Measurements from ENCODE around the gene PDZRN3.
"Not testable (repeated sequence)": the region's sequence is repeated elsewhere in the genome, so short reads cannot be mapped to it uniquely, and the experiment has no call there.

Gene PDZRN3

DNA sequence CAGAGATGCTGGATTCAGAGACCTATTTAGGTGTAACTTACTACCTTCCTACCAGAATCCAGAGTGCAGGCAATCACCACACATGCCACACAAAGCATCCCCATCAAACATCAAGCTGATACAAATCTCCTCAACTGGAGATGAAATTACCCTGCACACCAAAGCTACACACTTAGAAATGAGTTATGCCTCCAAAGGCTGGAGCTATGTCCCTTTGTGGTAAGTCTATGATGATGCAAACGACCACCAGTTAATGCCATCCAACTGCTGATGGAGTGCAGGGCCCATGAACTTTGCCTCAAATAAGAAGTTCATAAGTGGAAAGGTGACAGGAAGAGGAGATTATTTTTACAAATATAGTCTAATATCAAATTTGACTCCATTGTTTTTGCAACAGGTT, 38.1 kb downstream of the PDZRN3 start:
- DNase-seq (ENCODE audit: low read depth): no peak

- no peak for DNase-seq (ENCODE audit: low read depth)
Observed at GRCh38 chr3:73586190-73586589, 38.6 kb downstream of the PDZRN3 start.

DNA sequence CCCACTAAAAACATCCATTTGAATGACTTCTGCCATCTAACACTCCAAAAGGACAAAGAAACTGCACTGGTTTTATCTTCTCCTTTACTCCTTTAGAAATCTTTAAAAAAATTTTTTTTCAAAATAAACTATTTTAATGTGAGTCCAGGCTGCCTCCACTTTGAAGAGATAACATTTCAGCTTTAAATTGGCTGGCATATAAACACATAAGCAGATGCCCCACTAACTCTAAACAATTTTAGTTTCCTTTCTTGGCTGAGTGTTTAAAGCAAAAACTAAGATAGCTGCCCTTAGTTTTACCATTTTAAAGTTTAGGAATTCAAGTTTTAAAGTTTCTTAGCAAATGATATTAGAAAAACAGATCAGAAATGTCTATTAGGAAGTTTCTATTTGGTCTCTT, 39.9 kb downstream of the PDZRN3 start:
- no peak for DNase-seq (ENCODE audit: low read depth)

DNA sequence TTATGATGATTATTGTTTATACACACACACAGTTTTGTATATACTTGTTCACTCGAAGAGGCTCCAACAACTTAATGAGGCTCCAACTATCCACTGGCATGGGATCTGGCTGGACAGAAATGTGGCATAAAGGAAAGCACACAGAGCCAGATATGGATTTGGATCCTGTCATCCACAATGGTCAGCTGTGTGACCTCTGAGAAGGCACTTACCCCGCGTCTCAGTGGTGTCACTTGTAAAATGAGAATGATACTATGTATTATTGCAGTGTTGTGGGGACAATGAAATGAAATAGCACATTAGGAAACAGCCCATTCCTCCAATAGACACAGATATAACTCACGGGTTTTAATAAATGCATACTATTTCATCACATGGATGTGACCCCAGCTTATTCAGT, 42.2 kb downstream of the PDZRN3 start:
- DNase-seq (ENCODE audit: low read depth): no peak

GRCh38 chr3:73581134-73581846, 43.5 kb downstream of the PDZRN3 start:
- no peak for DNase-seq (ENCODE audit: low read depth)

- no peak for DNase-seq (ENCODE audit: low read depth)
Observed at GRCh38 chr3:73580343-73580742, 44.4 kb downstream of the PDZRN3 start.

- no peak for DNase-seq (ENCODE audit: low read depth)
Observed at GRCh38 chr3:73577704-73578103, 47.0 kb downstream of the PDZRN3 start.

DNA sequence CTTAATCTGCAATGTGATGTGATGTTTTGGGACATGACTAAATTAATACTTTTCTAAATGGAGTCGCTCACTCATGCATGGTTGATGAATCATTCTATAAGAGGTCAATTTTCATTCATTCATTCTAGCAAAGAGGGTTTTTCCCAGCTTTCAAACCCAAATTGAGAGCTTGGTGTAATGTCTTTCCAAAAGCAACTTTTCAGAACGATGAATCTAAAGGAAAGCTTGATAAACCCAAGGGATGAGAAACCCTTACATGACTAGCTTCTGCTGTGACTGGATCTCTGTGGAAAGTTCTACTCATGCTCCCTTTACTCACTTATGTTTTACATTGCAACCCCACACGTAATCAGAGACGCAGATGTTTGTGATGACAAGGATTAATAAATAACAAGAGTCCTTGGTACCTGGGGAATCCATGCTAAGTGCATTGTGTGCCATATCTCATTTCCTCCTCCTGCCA, 47.7 kb downstream of the PDZRN3 start:
- no peak for DNase-seq (ENCODE audit: low read depth)

DNA sequence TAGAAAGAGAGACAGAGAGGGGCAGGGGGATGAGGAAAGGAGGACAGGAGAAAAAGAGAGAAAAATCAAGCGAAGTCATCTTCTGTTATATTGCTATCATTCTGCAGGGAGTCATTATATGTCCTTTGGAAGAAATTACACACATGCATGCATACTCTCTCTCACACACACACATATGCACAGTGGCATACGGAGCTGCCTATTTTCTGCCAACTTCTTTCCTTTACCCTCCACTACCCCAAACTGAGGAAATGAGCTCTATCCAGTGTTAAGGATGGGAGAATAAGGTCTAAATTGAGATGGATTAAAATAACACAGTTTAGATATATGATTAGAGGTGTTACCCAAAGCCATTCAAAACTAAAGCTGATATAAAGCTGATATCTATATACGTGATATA, 48.8 kb downstream of the PDZRN3 start:
- no peak for DNase-seq (ENCODE audit: low read depth)

DNA sequence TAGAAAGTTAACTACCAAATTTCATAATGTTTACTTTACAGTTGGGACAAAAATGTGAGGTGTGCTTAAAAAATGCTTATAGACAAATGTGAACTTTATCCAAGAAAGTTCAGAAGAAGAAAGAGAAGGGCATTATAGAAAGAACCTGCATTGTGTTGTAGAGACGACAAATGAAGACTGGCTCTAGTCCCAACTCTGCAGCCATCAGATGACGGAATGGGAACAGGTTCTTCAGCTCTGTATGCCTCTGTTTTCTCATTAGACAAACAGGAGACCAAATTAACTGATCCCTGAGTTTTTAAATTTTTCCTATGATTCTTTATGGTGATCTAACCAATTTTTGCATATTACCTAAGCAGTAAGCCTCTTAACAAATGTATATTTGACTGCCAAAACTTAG, 49.2 kb downstream of the PDZRN3 start:
- DNase-seq (ENCODE audit: low read depth): no peak

DNA sequence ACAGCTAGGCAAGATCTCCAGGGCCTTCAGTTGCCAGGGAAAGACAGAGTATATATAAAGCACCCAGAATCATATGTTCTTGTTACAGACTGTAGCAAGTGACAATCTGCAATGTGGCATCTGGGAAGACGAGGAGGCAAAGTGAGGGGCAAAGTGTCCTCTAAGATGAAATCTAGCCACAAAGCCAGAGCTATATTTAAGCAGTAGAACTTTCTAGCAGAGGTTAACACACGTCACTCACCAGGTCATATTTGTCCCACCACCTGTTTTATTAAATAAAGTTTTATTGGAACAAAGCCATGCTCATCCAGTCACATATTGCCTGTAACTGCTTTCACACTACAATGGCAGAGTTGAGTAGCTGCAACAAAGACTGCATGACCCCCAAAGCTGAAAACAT, 51.5 kb downstream of the PDZRN3 start:
- no peak for DNase-seq (ENCODE audit: low read depth)

DNA sequence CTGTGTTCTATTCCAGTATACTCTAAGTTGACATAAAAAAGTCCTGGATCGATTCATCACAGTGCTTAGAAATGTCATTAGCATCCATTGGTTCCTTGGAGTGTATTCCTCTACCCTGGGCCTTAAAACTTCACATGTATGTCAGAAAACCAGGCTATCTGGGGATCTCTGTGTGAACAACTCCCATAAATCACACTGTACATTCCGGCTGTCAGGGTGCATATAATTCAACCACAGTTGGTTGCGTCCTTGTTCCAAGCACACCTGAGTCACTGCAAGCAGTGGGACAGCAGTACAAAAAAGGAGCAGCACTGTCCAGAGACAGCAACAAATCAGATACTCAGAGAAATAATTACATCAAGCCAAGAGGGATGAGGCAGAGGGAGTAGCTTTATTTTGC, 52.4 kb downstream of the PDZRN3 start:
- no peak for DNase-seq (ENCODE audit: low read depth)

DNA sequence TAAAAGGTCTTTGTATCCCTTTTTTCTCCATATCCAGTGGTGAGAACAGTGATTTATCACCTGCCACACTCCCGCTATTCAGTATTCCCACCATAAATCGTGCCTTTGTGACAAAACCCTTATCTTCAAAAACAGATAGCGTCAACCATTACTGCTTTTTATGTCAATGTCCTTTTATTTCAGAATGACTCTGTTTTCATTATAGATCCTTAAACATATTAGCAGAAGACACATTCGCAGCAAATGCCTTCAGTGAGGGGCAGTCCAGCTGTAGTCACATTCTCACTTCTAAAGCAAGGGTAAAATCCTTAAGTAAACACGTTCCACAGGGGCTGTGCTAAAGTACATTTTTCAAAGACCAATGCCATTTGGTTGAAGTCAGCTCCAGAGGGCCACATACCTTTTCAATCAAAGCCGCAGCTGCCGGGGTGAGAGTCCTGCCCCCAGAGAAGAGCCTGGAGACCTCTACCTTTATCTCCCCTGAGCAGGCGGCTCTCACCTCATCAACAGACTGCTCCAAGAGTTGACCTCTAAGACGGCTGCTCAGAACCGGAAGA, 53.4 kb downstream of the PDZRN3 start:
- no peak for DNase-seq (ENCODE audit: low read depth)

GRCh38 chr3:73569246-73569760, 55.4 kb downstream of the PDZRN3 start:
- no peak for DNase-seq (ENCODE audit: low read depth)

GRCh38 chr3:73568371-73568862, 56.3 kb downstream of the PDZRN3 start:
- no peak for DNase-seq (ENCODE audit: low read depth)

GRCh38 chr3:73565374-73565773, 59.4 kb downstream of the PDZRN3 start:
- DNase-seq (ENCODE audit: low read depth): not testable (repeated sequence)

DNA sequence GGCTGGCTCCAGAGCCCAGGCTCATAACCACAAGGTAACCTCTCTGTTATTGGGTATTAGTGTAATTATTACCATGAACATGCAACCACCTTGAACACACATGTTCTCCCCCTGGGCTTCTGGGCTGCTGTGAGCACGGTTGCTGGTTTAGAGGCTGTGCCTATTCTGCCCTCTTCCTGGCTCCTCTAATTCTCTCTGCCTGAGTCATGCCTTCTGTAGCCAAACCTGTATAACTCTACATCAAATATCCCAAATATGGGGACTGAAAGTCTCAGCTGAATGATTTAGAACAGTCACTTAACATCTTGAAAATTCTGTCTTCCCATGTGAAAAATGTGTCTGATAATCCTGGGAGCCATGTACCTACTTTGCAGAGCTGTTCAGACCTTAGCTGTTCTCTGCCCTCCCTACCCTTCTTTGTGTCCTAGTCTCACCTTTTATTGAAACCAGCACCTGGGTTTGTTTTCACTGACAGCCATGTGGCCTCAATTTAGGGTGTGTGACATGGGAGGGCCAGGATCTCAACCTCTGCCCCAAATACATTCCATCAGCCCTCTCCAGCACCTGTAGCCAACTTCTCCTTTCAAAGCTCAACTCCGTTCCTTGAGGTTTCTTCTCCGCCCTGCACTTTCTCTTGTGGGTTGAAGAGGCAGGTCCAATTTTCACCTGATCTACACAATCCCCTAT, 60.7 kb downstream of the PDZRN3 start:
- no peak for DNase-seq (ENCODE audit: low read depth)

DNA sequence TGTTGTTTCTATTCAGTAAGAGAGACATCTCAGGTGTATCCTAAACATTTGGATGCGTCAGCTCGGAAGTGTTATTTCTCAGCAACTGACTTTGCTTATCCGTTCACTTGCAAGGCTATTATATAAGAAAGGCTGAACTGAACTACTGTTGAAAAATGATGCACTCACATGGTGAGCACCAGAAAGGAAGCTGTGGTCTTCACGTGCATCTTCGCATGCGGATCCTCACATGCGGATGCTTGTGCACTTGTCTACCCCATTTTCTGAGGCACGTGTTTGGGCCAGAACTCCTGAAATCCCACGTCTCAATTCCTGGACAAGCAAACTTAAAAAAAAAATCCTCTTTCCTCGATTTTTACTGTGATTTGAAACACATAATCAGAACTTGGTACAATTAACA, 63.2 kb downstream of the PDZRN3 start:
- DNase-seq (ENCODE audit: low read depth): no peak

- no peak for DNase-seq (ENCODE audit: low read depth)
Observed at GRCh38 chr3:73559749-73560148, 65.0 kb downstream of the PDZRN3 start.

- DNase-seq (ENCODE audit: low read depth): no peak
Observed at GRCh38 chr3:73558727-73559075, 66.0 kb downstream of the PDZRN3 start.

- DNase-seq (ENCODE audit: low read depth): no peak
Observed at GRCh38 chr3:73557986-73558726, 66.6 kb downstream of the PDZRN3 start.

Measured in activated T-cell treated with anti-CD3 and anti-CD28 coated beads for 24 hours (primary cell).